SK-N-MC (cell line): ENCODE results near the gene SNX11.

Experiments used
- DNase-seq: peaks from one replicate; pipeline ENCODE4 v3.0.0-alpha.2; 2011; ENCODE audit warnings: low read depth, low spot score
- H3K27ac ChIP-seq: fragments of 200-600 bp; sonication (generic); 2 replicates; pipeline ENCODE4 v1.5.1; 2016; ENCODE audit warnings: mixed run types
- H3K36me3 ChIP-seq: fragments of 200-600 bp; sonication (generic); 2 replicates; pipeline ENCODE4 v1.6.1; 2017; ENCODE audit warnings: antibody characterized with exemption, low read length, mixed read lengths; ENCODE audit not compliant: insufficient read depth
- H3K4me3 ChIP-seq: fragments of 200-600 bp; sonication (generic); 2 replicates; pipeline ENCODE4 v1.5.1; 2016
- H3K9ac ChIP-seq: fragments of 200-600 bp; sonication (generic); 2 replicates; pipeline ENCODE4 v1.8.0; 2017; ENCODE audit warnings: mixed run types, mixed read lengths; ENCODE audit not compliant: insufficient read length
- H3K9me3 ChIP-seq: fragments of 200-600 bp; sonication (generic); 2 replicates; pipeline ENCODE4 v1.6.1; 2017; ENCODE audit warnings: low read depth, mild to moderate bottlenecking, antibody characterized with exemption, low read length, moderate library complexity, mixed read lengths
- EZH2 ChIP-seq: fragments of 200-600 bp; sonication (generic); IDR thresholded peaks from one replicate; pipeline ENCODE4 v1.6.1; 2017; ENCODE audit warnings: antibody characterized with exemption
- FOXP2 ChIP-seq: optimal IDR thresholded peaks from 2 replicates; pipeline ENCODE3; 2011; ENCODE audit warnings: mild to moderate bottlenecking, moderate library complexity; ENCODE audit not compliant: insufficient read depth; ENCODE audit errors: extremely low read length, control extremely low read depth
- POLR2AphosphoS5 ChIP-seq: IDR thresholded peaks from 2 replicates; pipeline ENCODE4 v1.6.1; 2012; ENCODE audit warnings: mild to moderate bottlenecking, low read depth, low read length, borderline replicate concordance

Gene SNX11

DNA sequence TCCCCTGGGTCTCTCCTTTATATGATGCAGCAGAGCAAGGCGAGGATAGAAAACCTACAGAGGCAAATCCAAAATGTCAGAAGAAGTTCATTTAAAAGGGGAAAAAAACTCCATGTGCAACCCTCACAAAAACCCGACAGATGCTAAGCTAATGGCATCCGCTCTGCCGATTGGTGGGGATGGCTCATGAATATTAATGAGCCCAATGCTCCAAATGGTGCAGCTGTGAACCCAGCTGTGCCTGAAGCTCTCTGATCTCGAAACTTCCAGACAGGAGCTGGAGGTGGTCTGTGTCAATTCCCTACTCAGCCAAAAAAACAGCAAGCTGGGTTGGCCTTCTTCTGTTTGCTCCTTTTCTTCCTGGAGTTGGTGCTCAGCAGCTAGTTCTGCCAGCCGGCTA lies 15.5 kb downstream of the SNX11 start:
- H3K9ac ChIP-seq: no peak overlapping the region
- no peak for TF ChIP-seq EZH2
- no peak for TF ChIP-seq POLR2AphosphoS5
- no peak for TF ChIP-seq FOXP2
- H3K27ac ChIP-seq: no peak overlapping the region
- no peak overlapping the region for H3K4me3 ChIP-seq
- H3K36me3 ChIP-seq: peaks cover 23% of the 10 kb centered on the region; the same call in 1 of the 2 replicates
- no peaks in the 10 kb centered on the region for H3K9me3 ChIP-seq
- DNase-seq: peak; percentile 37

- Histone ChIP-seq H3K4me3 (no peak overlapping the region), H3K36me3 (peaks cover 18% of the 10 kb centered on the region; the same call in 1 of the 2 replicates), H3K9me3 (no peaks in the 10 kb centered on the region), H3K9ac (no peak overlapping the region), H3K27ac (no peak overlapping the region)
- TF ChIP-seq EZH2 (no peak), FOXP2 (no peak), POLR2AphosphoS5 (no peak)
- DNase-seq: no peak
Observed at GRCh38 chr17:48123776-48124388, 16.3 kb downstream of the SNX11 start.

GRCh38 chr17:48125829-48126531 lies 18.4 kb downstream of the SNX11 start:
- Histone ChIP-seq H3K4me3 (no peak overlapping the region), H3K9ac (no peak overlapping the region), H3K9me3 (no peaks in the 10 kb centered on the region), H3K27ac (no peak overlapping the region), H3K36me3 (peaks cover 14% of the 10 kb centered on the region; the same call in 1 of the 2 replicates)
- no peak for DNase-seq
- TF ChIP-seq FOXP2: no peak
- no peak for TF ChIP-seq POLR2AphosphoS5
- no peak for TF ChIP-seq EZH2

- peaks cover 9% of the 10 kb centered on the region; the same call in 1 of the 2 replicates for H3K36me3 ChIP-seq
- no peak overlapping the region for H3K4me3 ChIP-seq
- no peak overlapping the region for H3K9ac ChIP-seq
- TF ChIP-seq EZH2 (no peak), POLR2AphosphoS5 (no peak), FOXP2 (no peak)
- no peaks in the 10 kb centered on the region for H3K9me3 ChIP-seq
- no peak for DNase-seq
- H3K27ac ChIP-seq: no peak overlapping the region
Observed at GRCh38 chr17:48126532-48126850, 18.9 kb downstream of the SNX11 start.

GRCh38 chr17:48127371-48128051 lies 19.9 kb downstream of the SNX11 start:
- H3K27ac ChIP-seq: no peak overlapping the region
- no peak overlapping the region for H3K4me3 ChIP-seq
- no peak for TF ChIP-seq FOXP2
- no peak for TF ChIP-seq EZH2
- TF ChIP-seq POLR2AphosphoS5: no peak
- no peak overlapping the region for H3K9ac ChIP-seq
- no peak for DNase-seq
- no peaks in the 10 kb centered on the region for H3K9me3 ChIP-seq
- no peaks in the 10 kb centered on the region for H3K36me3 ChIP-seq

DNA sequence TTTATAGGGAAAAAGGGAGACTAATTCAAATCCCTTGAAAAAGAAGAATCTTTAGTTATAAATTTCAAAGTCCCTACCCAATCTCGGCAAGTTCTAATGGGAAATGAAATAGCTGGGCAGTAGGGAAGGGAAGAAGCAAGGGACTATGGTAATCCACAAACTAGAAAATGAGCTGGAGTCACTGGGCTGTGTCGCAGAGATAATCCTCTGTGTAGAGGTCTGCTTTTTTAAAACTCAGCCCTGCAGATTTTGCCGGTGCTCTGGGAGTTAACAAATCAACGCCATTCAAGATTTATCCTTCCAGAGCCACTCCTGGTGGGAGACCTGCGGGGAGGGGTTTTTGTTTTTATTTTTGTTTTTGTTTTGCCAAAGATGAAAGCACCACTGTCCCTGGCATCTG lies 20.8 kb downstream of the SNX11 start:
- no peak for DNase-seq
- TF ChIP-seq EZH2: no peak
- TF ChIP-seq POLR2AphosphoS5: no peak
- no peak for TF ChIP-seq FOXP2
- no peak overlapping the region for H3K27ac ChIP-seq
- H3K9ac ChIP-seq: no peak overlapping the region
- H3K36me3 ChIP-seq: no peaks in the 10 kb centered on the region
- H3K9me3 ChIP-seq: no peaks in the 10 kb centered on the region
- no peak overlapping the region for H3K4me3 ChIP-seq

DNA sequence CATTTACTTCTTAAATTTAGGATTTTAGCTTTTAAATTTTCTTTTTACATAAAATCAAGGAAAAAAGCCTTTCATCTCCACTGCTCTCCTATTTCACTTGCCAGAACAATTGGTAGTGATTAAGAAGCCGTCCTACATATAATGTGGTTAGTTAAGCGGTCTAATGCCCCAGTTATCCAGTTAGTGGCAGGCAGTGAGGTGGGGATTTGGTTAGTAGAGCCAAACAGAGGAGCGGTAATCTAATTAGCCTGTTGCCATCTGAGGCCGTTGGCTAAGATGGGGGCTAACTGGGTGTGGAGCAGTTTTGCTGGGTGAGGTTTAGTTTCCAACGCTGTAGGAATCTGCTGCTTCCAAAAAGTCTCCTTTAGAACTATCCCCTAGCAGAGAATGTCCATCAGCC lies 22.4 kb downstream of the SNX11 start:
- Histone ChIP-seq H3K9ac (no peak overlapping the region), H3K27ac (no peak overlapping the region), H3K9me3 (no peaks in the 10 kb centered on the region), H3K4me3 (no peak overlapping the region), H3K36me3 (no peaks in the 10 kb centered on the region)
- TF ChIP-seq FOXP2 (no peak), POLR2AphosphoS5 (no peak), EZH2 (no peak)
- no peak for DNase-seq

- DNase-seq: peak; percentile 57
- H3K36me3 ChIP-seq: no peaks in the 10 kb centered on the region
- H3K9me3 ChIP-seq: no peaks in the 10 kb centered on the region
- H3K27ac ChIP-seq: no peak overlapping the region
- no peak overlapping the region for H3K4me3 ChIP-seq
- no peak for TF ChIP-seq FOXP2
- TF ChIP-seq EZH2: no peak
- TF ChIP-seq POLR2AphosphoS5: no peak
- H3K9ac ChIP-seq: no peak overlapping the region
Observed at GRCh38 chr17:48131216-48131824, 23.8 kb downstream of the SNX11 start.
